AG09319 (cell line): ENCODE data around the gene UBQLN4.

Experiments
- DNase-seq: peaks from one replicate; pipeline ENCODE4 v3.0.0-alpha.2; 2010; ENCODE audit warnings: low read depth; ENCODE audit errors: extremely low read depth
- TF ChIP-seq, protein P1 (sequence below): IDR thresholded peaks from 2 replicates; pipeline ENCODE4 v1.5.1; 2011; ENCODE audit warnings: low read depth, mild to moderate bottlenecking, inconsistent platforms, low read length, moderate library complexity

The UBQLN4 gene

DNA sequence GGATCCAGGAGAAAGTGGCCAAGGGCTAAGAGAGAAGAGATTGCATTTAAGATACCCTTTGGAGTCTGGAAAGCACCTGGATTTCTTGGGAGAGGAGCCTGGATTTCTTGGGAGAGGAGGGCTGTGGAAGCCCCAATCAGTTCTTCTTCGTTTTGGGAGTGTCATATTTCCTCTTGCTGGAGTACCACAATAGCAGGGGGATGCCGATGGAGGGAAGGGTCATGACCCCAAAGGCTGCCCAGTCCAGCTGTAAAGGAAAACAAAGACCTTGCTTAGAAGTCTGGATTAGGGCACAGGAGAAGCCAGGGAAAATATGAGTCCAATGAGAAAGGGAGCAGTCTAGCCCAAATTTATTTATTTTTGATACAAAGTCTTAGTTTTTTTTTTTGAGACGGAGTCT lies 44.2 kb downstream of the UBQLN4 start:
- TF ChIP-seq, protein P1, sequence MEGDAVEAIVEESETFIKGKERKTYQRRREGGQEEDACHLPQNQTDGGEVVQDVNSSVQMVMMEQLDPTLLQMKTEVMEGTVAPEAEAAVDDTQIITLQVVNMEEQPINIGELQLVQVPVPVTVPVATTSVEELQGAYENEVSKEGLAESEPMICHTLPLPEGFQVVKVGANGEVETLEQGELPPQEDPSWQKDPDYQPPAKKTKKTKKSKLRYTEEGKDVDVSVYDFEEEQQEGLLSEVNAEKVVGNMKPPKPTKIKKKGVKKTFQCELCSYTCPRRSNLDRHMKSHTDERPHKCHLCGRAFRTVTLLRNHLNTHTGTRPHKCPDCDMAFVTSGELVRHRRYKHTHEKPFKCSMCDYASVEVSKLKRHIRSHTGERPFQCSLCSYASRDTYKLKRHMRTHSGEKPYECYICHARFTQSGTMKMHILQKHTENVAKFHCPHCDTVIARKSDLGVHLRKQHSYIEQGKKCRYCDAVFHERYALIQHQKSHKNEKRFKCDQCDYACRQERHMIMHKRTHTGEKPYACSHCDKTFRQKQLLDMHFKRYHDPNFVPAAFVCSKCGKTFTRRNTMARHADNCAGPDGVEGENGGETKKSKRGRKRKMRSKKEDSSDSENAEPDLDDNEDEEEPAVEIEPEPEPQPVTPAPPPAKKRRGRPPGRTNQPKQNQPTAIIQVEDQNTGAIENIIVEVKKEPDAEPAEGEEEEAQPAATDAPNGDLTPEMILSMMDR: no peak

DNA sequence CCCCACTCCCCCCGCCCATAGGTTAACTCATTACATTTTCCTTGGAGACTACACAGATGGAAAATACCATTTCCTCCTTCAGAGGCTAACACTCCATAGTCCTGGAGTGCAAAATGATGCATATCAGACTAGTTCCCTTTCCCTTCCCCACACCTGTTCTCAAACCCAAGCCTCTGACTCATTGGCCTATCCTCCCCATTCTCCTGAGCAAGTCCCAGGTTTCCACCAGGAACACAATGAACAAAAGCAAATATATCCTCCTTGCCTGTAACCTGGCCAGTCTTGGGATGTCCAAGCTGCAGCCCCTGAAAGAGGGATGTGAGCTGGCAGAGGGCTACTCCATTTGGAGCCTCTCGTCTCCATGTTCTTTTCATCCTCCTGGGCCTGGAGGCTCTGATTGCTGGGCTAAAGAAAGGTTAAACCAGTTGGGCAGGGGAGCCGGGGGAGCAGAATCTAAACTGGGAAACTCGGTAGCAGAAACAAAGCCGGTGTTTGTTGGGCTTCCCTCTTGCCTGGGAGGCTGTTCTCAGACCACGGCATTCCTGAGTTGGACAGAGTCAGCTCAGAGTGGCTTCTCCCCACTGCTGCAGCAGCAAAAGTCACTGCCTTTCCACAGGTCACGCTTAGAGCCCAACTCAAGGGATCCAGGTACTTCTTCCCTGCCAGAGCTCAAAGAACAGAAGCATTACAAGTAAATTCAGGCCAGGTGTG lies 46.8 kb downstream of the UBQLN4 start:
- no peak for DNase-seq

More for the DNA sequence above, 44.2 kb downstream of the UBQLN4 start:
- no peak for DNase-seq

DNA sequence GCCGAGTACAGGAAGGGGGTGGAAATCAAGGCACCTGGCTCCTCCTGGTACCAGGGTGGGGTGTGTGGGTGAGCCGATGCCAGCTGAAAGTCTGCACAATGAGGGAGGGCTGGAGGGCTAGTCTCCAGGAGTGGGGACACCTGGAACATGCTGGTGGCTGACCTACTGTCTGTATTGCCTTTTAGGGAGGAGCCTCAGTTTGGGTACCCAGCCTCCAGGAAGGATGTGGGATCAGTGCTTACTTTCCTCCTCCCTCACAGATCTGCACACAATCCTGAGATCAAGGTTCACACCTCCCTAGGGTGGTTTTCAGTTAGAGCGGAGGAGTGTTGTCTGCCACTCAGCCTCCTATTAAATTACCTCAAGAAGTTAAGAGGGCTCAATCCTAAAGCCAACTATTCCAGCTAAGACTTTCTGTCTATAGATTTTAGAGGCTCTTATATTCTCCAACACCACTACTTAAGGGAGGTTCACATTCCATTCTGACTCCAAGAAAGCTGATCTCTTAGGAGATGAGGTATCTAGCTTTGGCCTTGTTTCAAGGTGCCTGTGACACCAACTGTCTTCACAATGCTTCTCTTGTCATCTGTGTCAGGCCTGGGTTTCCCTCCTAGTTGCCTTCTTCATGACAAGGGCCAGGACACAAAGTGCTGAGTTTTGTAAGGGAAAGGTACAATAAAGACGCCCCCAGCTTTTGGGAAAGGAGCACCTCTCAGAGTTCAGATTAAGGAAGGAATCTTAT lies 48.6 kb downstream of the UBQLN4 start:
- no peak for DNase-seq
- TF ChIP-seq, protein P1: no peak

More for the DNA sequence above, 46.8 kb downstream of the UBQLN4 start:
- TF ChIP-seq, protein P1: no peak

DNA sequence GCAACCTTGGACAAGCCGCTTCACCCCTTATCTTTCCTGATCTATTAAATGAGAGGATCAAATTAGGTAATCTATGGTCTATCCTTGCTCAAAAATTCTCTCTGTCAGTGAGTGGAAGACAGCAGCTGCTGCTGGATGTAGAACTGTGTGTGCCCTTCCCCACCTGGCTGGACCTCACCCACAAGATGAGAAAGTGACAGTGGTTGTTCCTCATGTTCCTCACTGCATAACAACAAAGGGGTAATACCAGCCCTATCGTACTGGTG lies 49.7 kb downstream of the UBQLN4 start:
- DNase-seq: no peak
- TF ChIP-seq, protein P1: no peak

DNA sequence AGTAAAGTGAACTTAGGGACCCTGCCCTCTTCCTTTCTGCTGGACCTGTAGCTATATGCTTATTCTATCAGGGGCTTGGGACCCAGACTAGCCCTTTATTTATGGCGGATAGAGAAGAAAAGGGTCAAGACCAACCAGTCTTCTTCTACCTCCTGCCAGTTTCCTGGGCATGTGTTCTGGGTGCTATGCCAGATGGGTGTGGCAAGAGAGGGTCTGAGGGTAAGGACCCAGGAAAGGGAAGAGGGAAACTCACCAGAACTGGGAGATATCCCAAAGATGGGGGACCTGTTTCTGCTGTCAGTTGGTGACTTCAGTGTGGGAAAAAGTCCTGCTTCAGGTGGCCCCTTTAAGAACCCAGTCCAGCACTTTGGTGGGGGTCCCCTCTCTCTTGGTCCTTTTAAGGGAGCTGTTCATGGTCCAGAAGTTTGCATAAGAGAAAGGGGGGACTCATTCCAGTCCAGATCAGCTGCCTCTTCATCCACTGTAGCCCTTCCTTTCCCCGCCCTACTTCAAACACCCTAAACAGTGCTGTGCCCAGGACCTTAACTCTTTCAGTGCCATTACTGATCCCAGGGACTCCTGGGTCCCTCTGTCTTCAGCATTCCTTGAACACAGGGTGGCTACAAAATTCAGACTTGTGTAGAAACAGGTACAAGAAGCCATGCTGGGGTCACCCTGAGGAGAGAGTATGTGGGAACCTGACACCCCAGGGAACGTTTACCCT lies 51.2 kb downstream of the UBQLN4 start:
- TF ChIP-seq, protein P1: no peak
- DNase-seq: no peak

DNA sequence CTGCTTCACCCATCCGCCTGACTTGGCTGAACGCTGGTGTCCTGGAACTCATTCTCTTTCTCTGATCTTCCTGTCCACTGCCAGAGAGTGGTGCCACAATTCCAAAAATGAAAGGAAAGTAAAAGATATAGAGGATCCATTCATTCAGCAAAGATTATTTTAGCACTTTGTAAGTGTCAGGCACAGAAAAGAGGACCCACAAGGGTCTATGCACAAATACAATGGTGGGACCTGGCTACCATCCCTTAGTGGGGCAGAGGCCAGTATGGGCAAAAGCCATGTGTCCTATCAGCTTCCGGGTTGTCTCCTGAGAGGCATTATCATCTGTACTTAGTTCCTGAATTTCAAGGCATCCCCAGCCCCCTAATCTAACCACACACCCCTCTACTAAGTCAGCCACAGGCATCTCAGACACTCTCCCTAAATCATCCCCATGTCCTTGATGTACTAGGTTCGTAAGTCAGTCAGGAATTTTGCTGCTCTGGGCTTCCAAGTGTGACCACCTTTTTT lies 51.9 kb downstream of the UBQLN4 start:
- DNase-seq: no peak
- TF ChIP-seq, protein P1: no peak; the same call in none of the 2 replicates

DNA sequence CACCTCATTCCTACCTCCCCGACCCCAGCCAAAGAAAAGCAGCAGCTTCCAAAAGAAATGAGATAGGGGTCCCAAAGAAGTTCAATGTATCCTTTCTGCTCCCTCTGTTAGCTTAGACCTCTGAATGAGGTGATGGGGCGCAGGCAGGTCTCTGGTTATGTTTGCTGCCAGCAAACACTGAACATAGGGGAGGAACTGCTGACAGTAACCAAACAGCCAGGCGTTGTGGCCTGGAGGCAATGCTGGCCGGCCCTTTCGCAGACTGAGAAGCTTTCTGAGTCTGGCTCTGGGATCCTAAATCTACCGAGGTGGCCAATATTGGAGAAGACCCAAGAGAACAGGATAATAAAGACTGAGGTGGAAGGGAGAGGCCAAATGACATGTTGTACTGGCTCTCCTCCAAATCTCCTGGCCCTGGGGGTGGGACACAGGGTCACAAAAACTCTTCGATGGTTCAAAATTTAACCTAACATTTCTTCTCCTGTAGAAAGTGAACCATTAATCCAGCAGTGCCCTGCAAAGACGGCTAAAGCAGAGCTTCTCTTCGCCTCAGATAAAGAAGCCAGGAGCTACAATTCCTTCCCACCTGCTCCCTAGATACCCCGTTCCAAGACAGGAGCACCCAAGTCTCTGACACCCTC lies 52.5 kb downstream of the UBQLN4 start:
- TF ChIP-seq, protein P1: no peak
- DNase-seq: no peak
